GM18870 (cell line): ENCODE measurements around the gene KRT222.

Experiments used
- ATAC-seq: cut with Tn5 transposase; IDR thresholded peaks from one replicate; pipeline ENCODE4 v1.9.1; 2021; ENCODE audit warnings: moderate library complexity; ENCODE audit not compliant: unreplicated experiment

The KRT222 gene

GRCh38 chr17:40659911-40660310 lies 5.1 kb downstream of the KRT222 start:
- ATAC-seq, result no peak

GRCh38 chr17:40658396-40658795 lies 6.6 kb downstream of the KRT222 start:
- ATAC-seq, result no peak

GRCh38 chr17:40651939-40652338 lies 13.0 kb downstream of the KRT222 start:
- ATAC-seq, result no peak

GRCh38 chr17:40648384-40648968 lies 16.5 kb downstream of the KRT222 start:
- no peak for ATAC-seq

GRCh38 chr17:40647624-40648383 lies 17.2 kb downstream of the KRT222 start, which contains the start of gene SMARCE1:
Gene SMARCE1 (minus strand): TSS chr17:40647818. CDS start chr17:40645802, 2,016 bp downstream.
- no peak for ATAC-seq

- ATAC-seq, result no peak
Observed at GRCh38 chr17:40646791-40647623, 18.0 kb downstream of the KRT222 start.

GRCh38 chr17:40645943-40646342 lies 19.0 kb downstream of the KRT222 start:
- no peak for ATAC-seq

GRCh38 chr17:40645291-40645690 lies 19.7 kb downstream of the KRT222 start:
- no peak for ATAC-seq

- ATAC-seq, result no peak
Observed at GRCh38 chr17:40637931-40638330, 27.0 kb downstream of the KRT222 start.

GRCh38 chr17:40633871-40634270 lies 31.1 kb downstream of the KRT222 start:
- no peak for ATAC-seq

- ATAC-seq, result no peak
Observed at GRCh38 chr17:40632216-40632615, 32.8 kb downstream of the KRT222 start.

GRCh38 chr17:40629842-40630241 lies 35.1 kb downstream of the KRT222 start:
- ATAC-seq, result no peak

GRCh38 chr17:40625311-40625710 lies 39.7 kb downstream of the KRT222 start:
- no peak for ATAC-seq

GRCh38 chr17:40623419-40624210 lies 41.4 kb downstream of the KRT222 start:
- no peak for ATAC-seq

GRCh38 chr17:40622509-40622928 lies 42.5 kb downstream of the KRT222 start:
- ATAC-seq, result no peak

GRCh38 chr17:40621578-40621977 lies 43.4 kb downstream of the KRT222 start:
- no peak for ATAC-seq

GRCh38 chr17:40621019-40621418 lies 44.0 kb downstream of the KRT222 start:
- ATAC-seq, result no peak

GRCh38 chr17:40618754-40619625 lies 46.0 kb downstream of the KRT222 start:
- ATAC-seq, result no peak

- no peak for ATAC-seq
Observed at GRCh38 chr17:40617678-40618240, 47.2 kb downstream of the KRT222 start.

GRCh38 chr17:40616592-40616991 lies 48.4 kb downstream of the KRT222 start:
- no peak for ATAC-seq
